Activated naive CD8-positive, alpha-beta T cell (primary cell): Measurements from ENCODE around the gene SPEF2.
"Not testable (repeated sequence)": the region's sequence is repeated elsewhere in the genome, so short reads cannot be mapped to it uniquely, and the experiment has no call there.

ENCODE experiments used
- H3K27ac Mint-ChIP-seq: one replicate; pipeline ENCODE4 v1.8.0; 2021; ENCODE audit warnings: mixed read lengths
- H3K27me3 Mint-ChIP-seq: one replicate; pipeline ENCODE4 v1.8.0; 2021; ENCODE audit warnings: mixed read lengths
- H3K36me3 Mint-ChIP-seq: one replicate; pipeline ENCODE4 v1.8.0; 2021; ENCODE audit warnings: mixed read lengths
- H3K4me1 Mint-ChIP-seq: one replicate; pipeline ENCODE4 v1.8.0; 2021; ENCODE audit warnings: low read depth, mixed read lengths
- H3K4me3 Mint-ChIP-seq: one replicate; pipeline ENCODE4 v1.8.0; 2021; ENCODE audit warnings: mild to moderate bottlenecking, mixed read lengths
- H3K9me3 Mint-ChIP-seq: one replicate; pipeline ENCODE4 v1.8.0; 2021; ENCODE audit warnings: low read depth, mixed read lengths

The SPEF2 gene

DNA sequence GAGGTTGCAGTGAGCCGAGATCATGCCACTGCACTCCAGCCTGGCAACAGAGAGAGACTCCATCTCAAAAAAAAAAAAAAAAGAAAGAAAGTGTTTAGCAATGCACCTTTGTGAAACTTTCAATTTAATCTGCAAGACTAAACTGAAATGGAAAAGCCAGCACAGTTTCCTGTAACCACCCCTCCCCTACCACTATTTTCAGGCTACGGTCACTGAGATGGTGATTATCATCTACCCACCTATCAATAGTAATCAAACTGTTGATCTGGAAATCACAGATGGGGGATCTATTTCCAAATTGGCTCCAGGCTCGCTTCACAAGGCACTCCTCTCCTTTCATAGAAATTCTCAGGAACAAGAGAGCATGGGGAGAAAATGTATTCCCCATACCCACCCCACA lies 208.4 kb downstream of the SPEF2 start:
- Mint-ChIP-seq H3K27me3 (no peaks in the 10 kb centered on the region), H3K4me1 (peaks cover 94% of the 10 kb centered on the region), H3K4me3 (peak overlapping the region; percentile 69), H3K36me3 (peaks cover 11% of the 10 kb centered on the region), H3K9me3 (no peaks in the 10 kb centered on the region), H3K27ac (peak overlapping the region; percentile 99)

DNA sequence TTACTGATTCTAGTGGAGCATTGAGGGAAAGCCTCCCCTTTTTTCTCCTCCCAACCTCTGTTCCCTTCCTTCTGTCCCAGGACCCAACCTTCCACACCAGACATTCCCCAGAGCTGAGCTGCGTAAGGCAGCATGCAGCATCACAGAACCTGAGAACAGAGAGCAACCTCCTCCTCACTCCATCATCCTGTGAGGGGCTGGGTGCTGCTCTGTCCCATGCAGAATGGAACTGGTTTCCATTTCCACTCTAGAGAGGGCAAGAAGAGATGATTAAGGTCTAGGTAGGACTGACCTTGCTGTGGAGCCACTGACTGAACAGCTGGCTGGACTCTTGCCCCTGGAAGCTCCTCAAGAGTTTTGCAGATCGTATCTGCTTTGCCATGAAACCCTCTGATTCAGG lies 208.9 kb downstream of the SPEF2 start:
- peaks cover 10% of the 10 kb centered on the region for H3K36me3 Mint-ChIP-seq
- no peaks in the 10 kb centered on the region for H3K27me3 Mint-ChIP-seq
- peaks cover 95% of the 10 kb centered on the region for H3K4me1 Mint-ChIP-seq
- H3K27ac Mint-ChIP-seq = peak overlapping the region; percentile 99
- peak overlapping the region; percentile 69 for H3K4me3 Mint-ChIP-seq
- no peaks in the 10 kb centered on the region for H3K9me3 Mint-ChIP-seq

DNA sequence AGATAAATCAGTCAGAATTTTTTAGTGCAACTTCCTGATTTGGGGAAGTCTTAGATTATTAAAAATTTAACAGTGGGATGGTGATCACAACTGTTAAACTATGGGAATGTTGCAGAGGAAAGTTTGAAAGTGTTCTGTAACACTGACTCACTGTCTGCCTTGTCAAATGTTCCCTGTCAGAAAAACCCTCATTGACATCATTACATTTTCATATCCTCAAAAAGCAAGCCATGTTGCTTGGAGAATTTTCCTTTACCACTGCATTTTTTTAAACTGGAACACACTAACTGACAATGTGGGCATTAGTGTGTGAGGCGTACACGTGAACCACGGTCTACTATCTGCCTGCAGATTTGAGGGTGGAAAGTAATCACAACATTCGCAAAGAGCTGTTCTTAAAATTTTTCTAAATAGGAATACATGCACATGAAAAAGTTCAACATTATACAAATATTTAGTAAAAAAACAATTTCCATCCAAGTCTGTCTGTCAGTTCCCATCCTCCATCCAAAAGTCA lies 210.5 kb downstream of the SPEF2 start:
- Mint-ChIP-seq H3K4me1 (peaks cover 95% of the 10 kb centered on the region), H3K4me3 (peak overlapping the region; percentile 41), H3K9me3 (no peaks in the 10 kb centered on the region), H3K27me3 (no peaks in the 10 kb centered on the region), H3K36me3 (peaks cover 14% of the 10 kb centered on the region), H3K27ac (peak overlapping the region; percentile 99)

DNA sequence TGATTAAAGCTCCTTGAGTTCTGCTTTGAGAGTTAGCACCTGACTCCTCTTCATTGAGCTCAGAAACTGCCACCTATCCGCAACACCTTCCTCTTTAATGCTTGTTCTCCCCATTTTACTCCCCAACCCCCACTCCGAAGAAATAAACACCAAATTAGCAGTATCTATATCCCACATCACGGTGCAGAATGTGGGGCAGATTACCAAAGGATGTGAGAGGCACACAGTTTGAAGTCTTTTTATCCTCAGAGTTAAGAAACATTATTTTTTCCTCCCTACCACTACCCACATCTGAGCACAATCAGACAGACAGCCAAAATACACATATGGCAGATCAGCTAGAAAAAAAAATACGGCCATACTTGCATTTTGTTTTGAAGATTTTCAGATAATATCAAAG lies 212.9 kb downstream of the SPEF2 start:
- H3K27me3 Mint-ChIP-seq = no peaks in the 10 kb centered on the region

DNA sequence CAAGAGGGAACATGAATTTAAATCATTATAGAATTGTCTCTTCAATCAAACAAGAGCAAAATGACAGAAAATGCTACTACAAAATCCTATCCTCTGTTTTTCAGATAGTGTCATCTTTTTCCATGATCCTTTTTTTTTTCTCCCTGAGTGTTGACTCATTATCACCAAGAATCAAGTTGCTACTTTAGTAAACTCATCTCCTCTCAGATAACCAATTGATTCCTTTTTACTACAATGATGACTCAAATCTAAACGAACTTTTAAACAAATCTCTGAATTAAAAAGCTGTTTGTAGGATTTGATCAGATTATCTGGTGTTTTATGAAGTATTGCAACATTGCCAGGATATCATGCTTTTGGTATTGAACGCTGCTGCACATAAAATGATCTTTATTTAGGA lies 215.1 kb downstream of the SPEF2 start:
- Mint-ChIP-seq H3K4me1 (peaks cover 91% of the 10 kb centered on the region), H3K9me3 (no peaks in the 10 kb centered on the region), H3K27ac (peak overlapping the region; percentile 99), H3K4me3 (peak overlapping the region; percentile 74), H3K27me3 (no peaks in the 10 kb centered on the region), H3K36me3 (peaks cover 14% of the 10 kb centered on the region)

More for the DNA sequence above, 212.9 kb downstream of the SPEF2 start:
- peaks cover 14% of the 10 kb centered on the region for H3K36me3 Mint-ChIP-seq
- H3K9me3 Mint-ChIP-seq = no peaks in the 10 kb centered on the region
- H3K4me3 Mint-ChIP-seq = peak overlapping the region; percentile 76
- peak overlapping the region; percentile 99 for H3K27ac Mint-ChIP-seq
- H3K4me1 Mint-ChIP-seq = peaks cover 92% of the 10 kb centered on the region

DNA sequence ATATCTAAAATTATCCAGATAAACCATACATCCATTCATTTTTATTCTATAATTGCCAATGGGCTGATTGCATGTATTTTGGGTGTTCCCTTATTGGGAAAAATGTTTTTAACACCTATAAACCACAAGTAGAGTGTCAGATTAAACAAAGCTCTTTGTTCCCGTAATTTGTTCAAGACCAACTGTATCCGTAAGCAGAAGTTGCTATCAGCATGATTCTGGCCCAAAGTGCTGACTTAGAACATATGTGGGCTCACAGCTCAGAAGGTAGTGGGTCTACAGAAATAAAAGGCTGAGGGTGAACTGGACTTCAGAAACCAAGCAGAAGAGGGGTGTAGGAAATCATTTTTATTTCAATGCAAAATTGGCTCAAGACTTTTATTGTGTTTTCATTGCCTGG lies 215.6 kb downstream of the SPEF2 start:
- no peaks in the 10 kb centered on the region for H3K9me3 Mint-ChIP-seq
- H3K27ac Mint-ChIP-seq = peak overlapping the region; percentile 99
- H3K4me1 Mint-ChIP-seq = peaks cover 91% of the 10 kb centered on the region

DNA sequence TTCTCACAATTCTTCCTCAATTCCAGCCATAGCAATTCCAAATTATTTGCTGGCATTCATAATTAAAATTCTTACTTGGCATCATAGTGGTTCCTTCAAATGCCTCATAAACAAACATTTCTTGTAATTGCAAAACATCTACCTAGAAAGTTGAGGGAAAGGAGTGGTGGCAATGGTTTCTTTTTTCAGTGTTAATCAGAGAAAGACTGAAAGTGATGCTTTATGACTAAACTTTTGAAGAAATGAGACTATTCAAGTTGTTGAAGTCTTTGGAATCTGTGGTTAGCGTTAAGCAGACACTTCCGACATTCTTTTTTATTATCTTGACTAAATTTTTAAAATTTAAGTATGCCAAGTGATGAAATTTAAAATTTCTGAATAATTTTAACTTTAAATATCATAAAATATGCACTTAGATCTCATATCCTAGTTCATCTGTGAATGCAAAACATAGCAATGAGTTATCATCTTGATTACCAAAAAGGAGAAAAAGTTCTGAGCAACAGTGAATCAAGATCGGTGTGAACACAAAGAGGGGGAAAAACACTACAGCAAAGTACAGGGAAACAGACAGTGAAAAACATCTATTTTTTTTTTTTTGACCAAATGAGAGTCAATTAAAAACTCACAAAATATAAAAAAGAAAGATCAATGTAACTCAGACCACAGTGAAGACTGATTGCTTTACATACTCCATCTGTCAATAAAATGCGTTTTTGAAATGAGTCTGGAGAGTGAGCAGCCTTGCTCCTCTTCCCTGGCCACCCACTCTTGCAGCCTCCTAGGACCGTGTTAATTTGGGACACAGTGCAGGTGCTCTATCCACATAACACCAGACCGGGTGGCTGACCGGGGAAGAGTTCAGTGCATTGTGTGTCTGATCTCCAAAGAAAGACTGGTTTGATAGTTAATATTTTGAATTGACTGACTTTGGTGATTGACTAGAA lies 218.4 kb downstream of the SPEF2 start:
- H3K27me3 Mint-ChIP-seq = no peaks in the 10 kb centered on the region
- H3K4me1 Mint-ChIP-seq = peaks cover 94% of the 10 kb centered on the region
- no peaks in the 10 kb centered on the region for H3K9me3 Mint-ChIP-seq
- peak overlapping the region; percentile 66 for H3K4me3 Mint-ChIP-seq
- H3K27ac Mint-ChIP-seq = peak overlapping the region; percentile 99
- peaks cover 9% of the 10 kb centered on the region for H3K36me3 Mint-ChIP-seq

More for the DNA sequence above, 215.6 kb downstream of the SPEF2 start:
- Mint-ChIP-seq H3K27me3 (no peaks in the 10 kb centered on the region), H3K4me3 (peak overlapping the region; percentile 74), H3K36me3 (peaks cover 12% of the 10 kb centered on the region)

DNA sequence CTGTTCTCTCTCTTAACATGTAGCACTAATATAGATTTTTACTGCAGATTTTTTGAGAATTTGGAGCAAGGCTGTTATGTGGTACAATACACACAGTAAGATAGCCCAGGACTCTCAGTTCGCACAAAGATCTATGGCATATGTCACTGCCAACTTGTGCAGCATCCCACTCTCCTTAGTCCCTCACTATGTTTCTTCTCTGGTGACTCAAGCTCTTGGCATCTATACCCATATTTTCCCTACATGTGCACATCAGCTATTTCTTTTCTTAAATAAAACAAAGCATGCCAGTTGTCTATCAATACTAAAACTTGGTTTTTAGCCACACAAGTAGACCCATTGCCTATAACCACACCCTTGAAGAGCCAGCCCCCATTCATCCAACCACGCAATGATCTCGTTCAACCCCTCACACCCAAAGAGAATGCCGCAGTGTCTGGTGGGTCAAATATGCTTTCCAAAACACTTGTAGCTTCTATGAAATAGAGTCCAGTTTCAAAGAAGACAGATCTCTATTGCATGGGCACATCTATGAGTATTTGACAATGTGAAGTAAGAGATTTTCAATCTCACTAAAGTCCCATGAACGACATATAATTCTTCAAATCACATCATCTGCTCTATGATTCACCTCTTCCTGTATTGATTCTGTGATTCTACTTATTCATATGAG lies 220.8 kb downstream of the SPEF2 start:
- peak overlapping the region; percentile 99 for H3K27ac Mint-ChIP-seq
- no peaks in the 10 kb centered on the region for H3K9me3 Mint-ChIP-seq
- no peaks in the 10 kb centered on the region for H3K27me3 Mint-ChIP-seq
- peak overlapping the region; percentile 36 for H3K4me3 Mint-ChIP-seq
- peaks cover 78% of the 10 kb centered on the region for H3K4me1 Mint-ChIP-seq
- H3K36me3 Mint-ChIP-seq = peaks cover 9% of the 10 kb centered on the region

DNA sequence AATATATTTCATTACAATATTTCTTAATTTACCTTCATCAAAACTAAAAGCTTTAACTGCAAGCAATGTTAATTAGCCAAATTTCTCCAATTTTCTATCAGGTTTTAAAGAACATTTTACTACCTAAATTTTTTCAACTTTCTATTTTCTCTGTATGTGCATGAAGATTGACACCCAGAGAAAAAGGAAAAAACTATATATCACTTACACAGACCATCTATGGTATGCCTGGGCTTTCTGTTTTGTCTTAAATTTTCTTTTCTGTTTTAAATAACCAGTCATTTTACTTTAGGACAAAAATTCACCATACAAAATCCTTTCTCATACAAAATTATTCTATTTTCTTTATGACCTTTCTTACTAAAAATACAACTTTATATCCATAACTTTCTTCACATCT lies 225.2 kb downstream of the SPEF2 start:
- Mint-ChIP-seq H3K9me3 (peaks cover 15% of the 10 kb centered on the region), H3K27ac (no peak overlapping the region), H3K4me3 (no peak overlapping the region), H3K4me1 (peaks cover 42% of the 10 kb centered on the region), H3K36me3 (peaks cover 25% of the 10 kb centered on the region), H3K27me3 (no peaks in the 10 kb centered on the region)

DNA sequence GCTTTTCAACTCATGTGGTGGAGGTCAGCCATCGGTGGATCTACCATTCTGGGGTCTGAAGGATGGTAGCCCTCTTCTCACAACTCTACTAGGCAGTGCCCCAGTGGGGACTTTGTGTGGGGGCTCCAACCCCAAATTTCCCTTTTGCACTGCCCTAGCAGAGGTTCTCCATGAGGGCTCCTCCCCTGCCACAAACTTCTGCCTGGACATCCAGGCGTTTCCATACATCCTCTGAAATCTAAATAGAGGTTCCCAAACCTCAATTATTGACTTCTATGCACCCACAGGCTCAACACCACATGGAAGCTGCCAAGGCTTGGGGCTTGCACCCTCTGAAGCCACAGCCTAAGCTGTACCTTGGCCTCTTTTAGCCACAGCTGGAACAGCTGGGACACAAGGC lies 227.8 kb downstream of the SPEF2 start:
- H3K27ac Mint-ChIP-seq, H3K4me3 Mint-ChIP-seq, H3K27me3 Mint-ChIP-seq: not testable (repeated sequence)
- peaks cover 25% of the 10 kb centered on the region for H3K36me3 Mint-ChIP-seq
- H3K9me3 Mint-ChIP-seq = peaks cover 15% of the 10 kb centered on the region
- peaks cover 33% of the 10 kb centered on the region for H3K4me1 Mint-ChIP-seq

DNA sequence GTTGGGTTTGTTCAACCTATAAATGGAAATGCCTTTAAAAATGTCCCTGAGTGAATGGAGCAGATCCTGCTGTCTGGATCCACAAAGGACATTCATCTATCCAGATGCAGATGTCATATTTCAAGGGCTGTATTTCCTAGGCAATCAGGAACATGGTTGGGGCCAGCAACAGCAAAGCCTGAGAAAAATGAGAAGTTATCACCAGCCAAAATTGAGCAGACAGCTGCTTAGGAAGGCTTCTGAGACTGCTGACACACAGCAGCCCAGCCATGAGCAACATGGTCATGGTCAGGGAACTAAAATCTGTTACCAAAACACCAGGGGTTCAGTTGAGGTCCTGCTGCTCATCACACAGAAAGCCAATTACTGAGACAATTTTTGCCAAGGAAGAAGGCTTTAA lies 229.8 kb downstream of the SPEF2 start:
- peaks cover 42% of the 10 kb centered on the region for H3K4me1 Mint-ChIP-seq
- no peak overlapping the region for H3K4me3 Mint-ChIP-seq
- H3K27ac Mint-ChIP-seq = no peak overlapping the region
- no peaks in the 10 kb centered on the region for H3K27me3 Mint-ChIP-seq
- H3K36me3 Mint-ChIP-seq = peaks cover 25% of the 10 kb centered on the region
- H3K9me3 Mint-ChIP-seq = peaks cover 15% of the 10 kb centered on the region

DNA sequence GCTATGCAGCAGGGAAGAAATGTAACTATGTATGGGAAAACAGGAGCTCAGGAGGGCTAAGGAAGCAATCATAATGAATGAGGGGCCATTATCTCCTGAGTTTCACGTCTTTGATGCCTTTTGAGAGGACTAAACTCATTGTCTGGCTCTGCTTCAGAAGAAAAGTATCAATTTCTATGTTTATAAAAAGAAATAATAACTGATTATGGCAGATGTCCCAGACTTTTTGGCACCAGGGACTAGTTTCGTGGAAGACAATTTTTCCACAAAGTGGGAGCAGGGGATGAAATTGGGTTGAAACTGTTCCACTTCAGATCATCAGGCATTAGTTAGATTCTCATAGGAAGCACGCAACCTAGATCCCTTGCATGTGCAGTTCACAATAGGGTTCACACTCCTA lies 230.3 kb downstream of the SPEF2 start:
- Mint-ChIP-seq H3K4me1 (peaks cover 46% of the 10 kb centered on the region), H3K36me3 (peaks cover 25% of the 10 kb centered on the region), H3K9me3 (peaks cover 15% of the 10 kb centered on the region), H3K27ac (no peak overlapping the region), H3K4me3 (no peak overlapping the region), H3K27me3 (no peaks in the 10 kb centered on the region)

DNA sequence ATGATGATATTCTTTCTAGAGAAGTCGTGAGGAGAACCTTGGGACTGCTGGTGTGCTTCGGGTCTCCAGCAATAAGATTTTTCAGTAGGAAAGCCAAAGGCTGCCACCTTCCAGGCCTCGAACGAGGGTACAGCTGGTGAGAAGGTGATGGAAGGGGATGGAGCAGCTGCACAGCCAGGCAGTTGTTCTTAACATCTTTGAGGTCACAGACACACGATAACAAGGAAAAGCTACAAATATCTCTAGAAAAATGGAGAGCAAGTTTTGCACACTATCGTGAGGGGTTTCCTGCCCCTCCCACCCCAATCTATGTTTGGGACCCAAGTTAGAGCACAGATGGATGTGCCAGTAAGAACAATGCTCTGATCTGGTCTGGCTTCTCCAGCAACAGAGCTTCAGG lies 232.2 kb downstream of the SPEF2 start:
- H3K4me3 Mint-ChIP-seq = no peak overlapping the region

DNA sequence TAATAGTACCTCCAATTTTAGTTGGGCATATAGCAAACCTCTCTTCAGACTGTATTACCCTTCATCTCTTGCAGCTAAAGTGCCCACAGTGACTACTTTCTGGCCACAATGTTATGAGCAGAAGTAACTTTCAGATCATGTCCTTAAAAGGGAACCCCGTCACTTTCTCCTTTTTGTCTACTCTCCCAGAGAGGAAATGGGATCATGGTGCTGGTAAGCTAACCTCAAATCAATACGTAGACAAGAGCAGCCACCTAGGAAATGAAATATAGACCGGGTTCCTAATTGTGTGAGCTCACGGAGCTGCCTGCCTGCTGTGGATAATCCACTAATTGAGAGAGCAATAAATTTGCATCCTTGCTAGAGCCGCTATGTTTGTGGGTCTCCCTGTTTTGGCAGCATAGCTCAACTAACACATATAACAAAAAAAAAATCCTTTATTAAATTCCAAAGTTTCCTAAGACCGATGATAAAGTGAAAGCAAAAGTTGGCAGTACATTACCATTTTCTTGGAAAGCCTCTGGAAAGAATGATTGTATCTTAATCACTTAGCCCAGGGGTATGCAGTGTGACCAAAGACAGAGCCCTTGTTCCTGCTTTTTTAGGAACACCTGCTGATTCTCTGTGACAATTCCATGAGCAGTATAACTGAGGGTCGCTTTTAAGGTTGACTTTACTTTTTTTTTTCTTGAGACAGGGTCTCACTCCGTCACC lies 233.5 kb downstream of the SPEF2 start:
- H3K4me3 Mint-ChIP-seq = peak overlapping the region; percentile 93

More for the DNA sequence above, 232.2 kb downstream of the SPEF2 start:
- Mint-ChIP-seq H3K36me3 (peaks cover 15% of the 10 kb centered on the region), H3K27me3 (no peaks in the 10 kb centered on the region), H3K4me1 (peaks cover 59% of the 10 kb centered on the region), H3K9me3 (peaks cover 10% of the 10 kb centered on the region), H3K27ac (peak overlapping the region; percentile 99)

More for the DNA sequence above, 233.5 kb downstream of the SPEF2 start:
- peaks cover 10% of the 10 kb centered on the region for H3K9me3 Mint-ChIP-seq
- H3K27ac Mint-ChIP-seq = peak overlapping the region; percentile 99
- H3K4me1 Mint-ChIP-seq = peaks cover 70% of the 10 kb centered on the region
- peaks cover 13% of the 10 kb centered on the region for H3K36me3 Mint-ChIP-seq
- H3K27me3 Mint-ChIP-seq = no peaks in the 10 kb centered on the region
